ACC112 (cell line): ENCODE data around the gene LECT2.
A peak's percentile ranks its signal among the peaks of the same experiment; 100 is the strongest.

Experiments used
- H2AFZ ChIP-seq: fragments of 200-600 bp; sonication (generic); one replicate; pipeline ENCODE4 v1.6.0; 2017; ENCODE audit warnings: antibody characterized with exemption, low read length; ENCODE audit not compliant: unreplicated experiment
- H3K27ac ChIP-seq: fragments of 200-600 bp; sonication (generic); 2 replicates; pipeline ENCODE4 v1.5.1; 2014; ENCODE audit warnings: low read depth, mild to moderate bottlenecking, antibody characterized with exemption, low read length, moderate library complexity
- H3K27me3 ChIP-seq: fragments of 200-600 bp; sonication (generic); 2 replicates; pipeline ENCODE4 v1.6.1; 2014; ENCODE audit warnings: mild to moderate bottlenecking, antibody characterized with exemption, low read length, moderate library complexity, mixed read lengths; ENCODE audit not compliant: insufficient read depth
- H3K36me3 ChIP-seq: fragments of 200-600 bp; sonication (generic); 2 replicates; pipeline ENCODE4 v1.6.1; 2016; ENCODE audit warnings: mild to moderate bottlenecking, antibody characterized with exemption, low read length, moderate library complexity, mixed read lengths; ENCODE audit not compliant: insufficient read depth
- H3K4me1 ChIP-seq: fragments of 200-600 bp; sonication (generic); one replicate; pipeline ENCODE4 v1.6.1; 2016; ENCODE audit warnings: low read length, mixed read lengths; ENCODE audit not compliant: insufficient read depth, unreplicated experiment, control insufficient read depth
- H3K4me3 ChIP-seq: fragments of 200-600 bp; sonication (generic); 2 replicates; pipeline ENCODE4 v1.5.1; 2014; ENCODE audit warnings: mild to moderate bottlenecking, low read depth, low read length
- H3K79me2 ChIP-seq: fragments of 200-600 bp; sonication (generic); one replicate; pipeline ENCODE4 v1.6.0; 2016; ENCODE audit warnings: low read length; ENCODE audit not compliant: control insufficient read depth, unreplicated experiment, insufficient read depth

LECT2 gene

GRCh38 chr5:135954899-135955298 lies at the start of gene LECT2:
Gene LECT2, minus strand, starts transcription at chr5:135954983. Its CDS starts 150 bp downstream, at chr5:135954833.
- no peaks in the 10 kb centered on the region for H3K79me2 ChIP-seq
- H3K36me3 ChIP-seq: no peaks in the 10 kb centered on the region
- H3K4me3 ChIP-seq: no peak within 1 kb of the TSS
- H3K27ac ChIP-seq: no peak within 1 kb of the TSS
- H3K27me3 ChIP-seq: no peaks in the 10 kb centered on the region
- H2AFZ ChIP-seq: no peak within 1 kb of the TSS
- H3K4me1 ChIP-seq: no peaks in the 10 kb centered on the region

DNA sequence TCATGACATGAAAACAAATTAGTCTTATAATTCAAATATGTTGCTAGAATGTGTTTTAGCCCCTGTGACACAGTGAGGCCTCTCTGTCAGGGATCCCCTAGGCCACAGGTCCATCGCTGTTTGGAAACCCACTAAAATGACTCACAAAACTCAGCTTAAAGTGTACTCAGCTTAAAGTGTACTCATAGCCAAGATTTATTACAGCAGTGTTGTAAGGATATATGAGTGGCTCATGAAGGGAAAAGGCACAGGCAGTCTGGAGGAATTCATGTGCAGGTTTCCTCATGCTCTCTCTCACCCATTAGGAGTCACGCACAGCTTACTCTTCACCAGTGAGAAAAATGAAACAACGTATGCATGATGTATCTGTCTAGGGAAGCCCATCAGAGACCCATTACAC lies 49.7 kb upstream of the LECT2 start:
- Histone ChIP-seq H3K27me3 (no peaks in the 10 kb centered on the region), H3K36me3 (no peaks in the 10 kb centered on the region), H3K4me1 (peaks cover 67% of the 10 kb centered on the region), H2AFZ (no peak overlapping the region), H3K79me2 (no peaks in the 10 kb centered on the region), H3K4me3 (no peak overlapping the region), H3K27ac (peak overlapping the region; percentile 98)

GRCh38 chr5:136001466-136001981 lies 46.7 kb upstream of the LECT2 start:
- Histone ChIP-seq H3K4me1 (peaks cover 59% of the 10 kb centered on the region), H3K4me3 (no peak overlapping the region), H3K27ac (no peak overlapping the region), H3K27me3 (no peaks in the 10 kb centered on the region), H3K36me3 (no peaks in the 10 kb centered on the region), H2AFZ (peak overlapping the region; percentile 2), H3K79me2 (no peaks in the 10 kb centered on the region)

GRCh38 chr5:136000932-136001331 lies 46.1 kb upstream of the LECT2 start:
- Histone ChIP-seq H3K27ac (no peak overlapping the region), H3K4me1 (peaks cover 58% of the 10 kb centered on the region), H3K36me3 (no peaks in the 10 kb centered on the region), H2AFZ (no peak overlapping the region), H3K79me2 (no peaks in the 10 kb centered on the region), H3K27me3 (no peaks in the 10 kb centered on the region), H3K4me3 (no peak overlapping the region)

DNA sequence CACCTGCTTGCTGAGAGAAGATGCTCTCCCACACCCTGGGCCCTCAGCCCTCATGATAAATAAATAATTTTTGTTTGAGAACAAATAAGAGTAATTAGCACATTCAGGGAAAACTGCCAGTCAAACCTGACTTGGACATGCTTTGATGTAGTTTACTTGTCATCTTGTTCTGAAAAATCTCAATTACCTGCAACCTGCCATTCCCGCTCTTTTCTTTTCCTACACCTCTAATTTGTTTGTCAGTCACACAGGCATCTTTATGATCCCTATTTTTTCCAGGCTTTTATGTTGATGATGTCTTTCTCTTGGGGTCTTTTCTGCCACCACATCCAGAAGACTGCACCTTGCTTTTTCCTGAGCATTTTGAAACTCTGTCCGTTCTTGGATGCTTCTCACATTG lies 45.4 kb upstream of the LECT2 start:
- Histone ChIP-seq H3K27ac (peak overlapping the region; percentile 70), H3K27me3 (no peaks in the 10 kb centered on the region), H3K79me2 (no peaks in the 10 kb centered on the region), H3K36me3 (no peaks in the 10 kb centered on the region), H2AFZ (no peak overlapping the region), H3K4me1 (peaks cover 52% of the 10 kb centered on the region), H3K4me3 (no peak overlapping the region)

- Histone ChIP-seq H3K36me3 (no peaks in the 10 kb centered on the region), H3K79me2 (no peaks in the 10 kb centered on the region), H3K27me3 (no peaks in the 10 kb centered on the region), H2AFZ (no peak overlapping the region), H3K4me3 (no peak overlapping the region), H3K4me1 (peaks cover 52% of the 10 kb centered on the region), H3K27ac (peak overlapping the region; percentile 70)
These were observed 44.8 kb upstream of the LECT2 start for GRCh38 chr5:135999406-136000139.

DNA sequence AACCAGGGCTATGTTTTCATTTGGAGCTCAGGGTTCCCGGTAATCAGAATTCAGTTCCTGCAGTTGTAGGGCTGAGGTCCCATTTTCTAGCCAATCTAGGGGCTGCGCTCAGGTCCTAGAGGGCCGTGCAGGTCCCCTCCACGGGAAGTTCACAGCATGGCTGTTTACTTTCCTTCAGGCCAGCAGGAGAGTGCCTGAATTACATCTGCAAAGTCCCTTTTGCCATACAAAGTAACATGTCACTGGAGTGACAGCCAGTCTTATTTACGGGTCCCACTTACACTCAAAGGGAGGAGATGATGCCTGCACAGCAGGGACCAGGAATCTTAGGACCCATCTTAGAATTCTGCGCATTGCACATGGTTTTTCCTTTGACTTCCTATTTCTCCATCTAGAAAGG lies 44.1 kb upstream of the LECT2 start:
- Histone ChIP-seq H2AFZ (no peak overlapping the region), H3K27ac (peak overlapping the region; percentile 70), H3K36me3 (no peaks in the 10 kb centered on the region), H3K4me3 (no peak overlapping the region), H3K79me2 (no peaks in the 10 kb centered on the region), H3K27me3 (no peaks in the 10 kb centered on the region), H3K4me1 (peaks cover 54% of the 10 kb centered on the region)

GRCh38 chr5:135997673-135998335 lies 43.0 kb upstream of the LECT2 start:
- peaks cover 65% of the 10 kb centered on the region for H3K4me1 ChIP-seq
- no peaks in the 10 kb centered on the region for H3K36me3 ChIP-seq
- H3K4me3 ChIP-seq: no peak overlapping the region
- no peaks in the 10 kb centered on the region for H3K79me2 ChIP-seq
- no peaks in the 10 kb centered on the region for H3K27me3 ChIP-seq
- no peak overlapping the region for H3K27ac ChIP-seq
- no peak overlapping the region for H2AFZ ChIP-seq

DNA sequence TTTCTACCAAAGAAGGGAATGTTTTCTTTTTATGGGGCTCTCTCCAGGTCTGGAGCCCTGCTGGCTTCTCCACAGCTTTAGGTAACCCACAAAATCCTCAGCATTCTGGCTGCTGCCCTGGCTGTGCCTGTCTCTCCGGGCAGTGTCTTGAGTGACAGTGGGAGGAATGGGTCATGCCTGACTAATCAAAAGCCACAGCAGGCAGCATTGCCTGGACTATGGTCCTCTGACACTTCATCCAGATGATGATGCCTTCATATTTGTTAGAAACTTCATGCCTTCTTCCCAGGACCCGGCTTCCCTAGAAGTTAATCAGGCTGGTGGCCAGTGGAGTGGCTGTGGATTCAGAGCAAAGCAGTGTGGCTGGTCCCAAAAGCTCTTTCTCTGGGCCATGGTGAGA lies 41.8 kb upstream of the LECT2 start:
- H3K27me3 ChIP-seq: no peaks in the 10 kb centered on the region
- peaks cover 61% of the 10 kb centered on the region for H3K4me1 ChIP-seq
- no peak overlapping the region for H3K4me3 ChIP-seq
- H3K79me2 ChIP-seq: no peaks in the 10 kb centered on the region
- no peaks in the 10 kb centered on the region for H3K36me3 ChIP-seq
- H3K27ac ChIP-seq: peak overlapping the region; percentile 56
- no peak overlapping the region for H2AFZ ChIP-seq

DNA sequence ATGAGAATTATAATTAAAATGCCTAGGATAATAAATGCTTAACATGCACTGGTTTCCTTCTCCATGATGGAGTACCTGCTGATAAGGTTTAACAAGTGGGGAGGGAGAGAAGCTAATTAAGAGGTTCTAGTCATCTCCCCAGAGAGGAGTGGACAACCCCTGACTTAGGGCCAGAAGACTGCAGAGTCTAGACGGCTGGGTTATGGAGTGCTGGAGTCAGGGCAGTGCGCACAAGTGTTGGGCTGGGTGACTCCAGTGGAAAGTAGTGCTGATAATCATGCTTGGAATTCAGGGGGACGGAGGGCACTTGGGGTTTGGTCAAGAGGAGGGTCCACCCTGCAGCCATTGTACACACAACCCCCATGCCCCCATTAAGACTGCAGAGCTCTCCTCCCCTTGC lies 41.2 kb upstream of the LECT2 start:
- Histone ChIP-seq H3K36me3 (no peaks in the 10 kb centered on the region), H3K4me3 (no peak overlapping the region), H3K79me2 (no peaks in the 10 kb centered on the region), H2AFZ (no peak overlapping the region), H3K4me1 (peaks cover 55% of the 10 kb centered on the region), H3K27ac (peak overlapping the region; percentile 92; the same call in 1 of the 2 replicates), H3K27me3 (no peaks in the 10 kb centered on the region)
